ENCODE results near the gene APC. TPM values are rescaled to one million over a fixed set of nuclear protein-coding genes. Genes with fewer than 3 reads are reported as not detected.

APC gene
- total and polyA plus RNA-seq, 2 of the 13 experiments (the other 11 are each of a cell fraction or from before 2014, with no cell fraction given), result 6.1 to 19.0 TPM

DNA sequence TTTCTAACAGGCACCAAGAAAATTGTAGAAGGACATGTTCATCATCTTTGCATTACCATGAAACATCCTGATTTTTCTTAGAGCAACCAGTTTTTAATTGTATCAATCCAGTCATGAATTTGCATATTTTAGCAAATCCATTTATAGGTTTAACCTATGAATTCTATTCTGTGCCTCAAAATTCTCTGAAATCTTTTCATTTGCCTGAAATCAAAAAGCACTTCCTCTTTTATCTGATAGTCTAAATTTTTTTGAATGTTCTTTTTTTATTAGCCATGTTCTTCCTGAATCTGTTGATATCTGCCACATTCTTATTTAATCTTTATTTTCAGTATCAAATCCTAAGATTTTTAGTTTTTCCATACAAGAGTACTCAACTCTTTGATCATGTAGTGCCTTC lies 86.5 kb downstream of the APC start (continued):
- no peak for TF ChIP-seq ZFP36L2 (CRISPR knock-in tag; IDR thresholded peaks at IDR 0.05)
- TF ChIP-seq, protein P1, sequence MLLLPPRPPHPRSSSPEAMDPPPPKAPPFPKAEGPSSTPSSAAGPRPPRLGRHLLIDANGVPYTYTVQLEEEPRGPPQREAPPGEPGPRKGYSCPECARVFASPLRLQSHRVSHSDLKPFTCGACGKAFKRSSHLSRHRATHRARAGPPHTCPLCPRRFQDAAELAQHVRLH (CRISPR knock-in tag; IDR thresholded peaks at IDR 0.05; ENCODE audit: borderline replicate concordance, low read depth), result no peak

DNA sequence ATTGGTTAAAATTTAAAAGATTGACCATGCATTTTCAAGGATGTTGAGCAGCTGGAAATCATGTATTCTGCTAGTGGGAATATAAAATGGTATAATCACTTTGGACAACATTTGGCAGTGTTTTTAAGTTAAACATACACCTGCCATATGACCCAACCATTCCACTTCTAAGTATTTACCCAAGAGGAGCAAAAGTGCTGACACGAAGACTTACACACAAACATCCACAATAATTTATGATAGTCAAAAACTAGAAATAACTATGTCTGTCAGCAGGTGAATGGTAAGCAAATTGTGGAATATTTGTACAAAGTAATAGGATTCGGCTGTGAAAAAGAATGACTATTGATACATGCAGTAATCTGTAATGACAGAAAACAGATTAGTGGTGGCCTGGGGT lies 92.7 kb downstream of the APC start:
- Histone ChIP-seq H3K4me3 (replicated peaks in 1 of 3; ENCODE audit: insufficient read depth in 1 of 3, low read depth in 2 of 3, low read length in 3 of 3) (no peak overlapping the region), H3K4me1 (ENCODE audit: insufficient read depth, low read length) (no peaks in the 10 kb centered on the region), H3K9ac (ENCODE audit: insufficient read depth, low read depth, low read length) (no peak overlapping the region), H4K20me1 (ENCODE audit: insufficient read depth, low read length) (no peaks in the 10 kb centered on the region), H3K4me2 (ENCODE audit: low read depth, low read length) (no peak overlapping the region), H2AFZ (ENCODE audit: low read length) (no peak overlapping the region), H3K9me3 (ENCODE audit: low read length) (no peaks in the 10 kb centered on the region), H3K27ac (ENCODE audit: extremely low read length, insufficient read depth, low read length) (no peak overlapping the region), H3K27me3 (ENCODE audit: control insufficient read depth in 1 of 2, insufficient read depth in 2 of 2, low read length in 2 of 2) (no peaks in the 10 kb centered on the region), H3K79me2 (ENCODE audit: insufficient read depth, low read length) (no peaks in the 10 kb centered on the region), H3K36me3 (replicated peaks in 1 of 2; ENCODE audit: control insufficient read depth in 1 of 2, insufficient read depth in 2 of 2, low read length in 2 of 2) (peaks cover 3 to 15% of the 10 kb centered on the region in 2 experiments)
- no peak for ATAC-seq
- in situ Hi-C loops (cut with HindIII; ENCODE audit: extremely low pct_ligation_motif_present, low pct_unique_long_range_greater_than_20kb) (no loop called here), intact Hi-C loops (cut with micrococcal nuclease; ENCODE audit: unreplicated experiment) (no loop called here)
- no peak for DNase-seq (ENCODE audit: low spot score)
- 99% methylated on average over 2 of the region's 2 CpGs for WGBS (ENCODE audit: low lambda C conversion rate)
- CTCF ChIA-PET (ENCODE audit: low intra/inter-chr PET ratio, low total read pairs), result no interaction called here
- POLR2A ChIA-PET, result no interaction called here
- no peak for FAIRE-seq
- TF ChIP-seq, protein P2, sequence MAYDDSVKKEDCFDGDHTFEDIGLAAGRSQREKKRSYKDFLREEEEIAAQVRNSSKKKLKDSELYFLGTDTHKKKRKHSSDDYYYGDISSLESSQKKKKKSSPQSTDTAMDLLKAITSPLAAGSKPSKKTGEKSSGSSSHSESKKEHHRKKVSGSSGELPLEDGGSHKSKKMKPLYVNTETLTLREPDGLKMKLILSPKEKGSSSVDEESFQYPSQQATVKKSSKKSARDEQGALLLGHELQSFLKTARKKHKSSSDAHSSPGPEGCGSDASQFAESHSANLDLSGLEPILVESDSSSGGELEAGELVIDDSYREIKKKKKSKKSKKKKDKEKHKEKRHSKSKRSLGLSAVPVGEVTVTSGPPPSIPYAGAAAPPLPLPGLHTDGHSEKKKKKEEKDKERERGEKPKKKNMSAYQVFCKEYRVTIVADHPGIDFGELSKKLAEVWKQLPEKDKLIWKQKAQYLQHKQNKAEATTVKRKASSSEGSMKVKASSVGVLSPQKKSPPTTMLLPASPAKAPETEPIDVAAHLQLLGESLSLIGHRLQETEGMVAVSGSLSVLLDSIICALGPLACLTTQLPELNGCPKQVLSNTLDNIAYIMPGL (CRISPR knock-in tag; IDR thresholded peaks at IDR 0.05; ENCODE audit: borderline replicate concordance in 1 of 2, low read depth in 1 of 2), result no peak
- TF ChIP-seq MAFK (conservative IDR thresholded peaks at IDR 0.05 in 1 of 2, IDR thresholded peaks at IDR 0.05 in 1 of 2; ENCODE audit: low read length in 2 of 2) (peak; percentile 24 to 68; a peak in 3 of 4 replicates), MAFF (IDR thresholded peaks at IDR 0.05; ENCODE audit: low read depth, low read length) (peak; percentile 22; the same call in 1 of the 2 replicates)
- BruUV-seq (replicated peaks), result no TSS peak
